Measurements from ENCODE around the gene ATRNL1.

- TF ChIP-seq CTCF (IDR thresholded peaks at IDR 0.05) (no peak), CREB1 (CRISPR knock-in tag; IDR thresholded peaks at IDR 0.05) (no peak), ZNF317 (CRISPR knock-in tag; IDR thresholded peaks at IDR 0.05; ENCODE audit: borderline replicate concordance, low read depth) (no peak)
These were observed 235.2 kb downstream of the ATRNL1 start for GRCh38 chr10:115328331-115328730.
